ENCODE data around the gene PRR4. TPM values are rescaled to one million over a fixed set of nuclear protein-coding genes. Genes with fewer than 3 reads are reported as not detected.

Gene PRR4
- total and polyA plus RNA-seq, 9 donors, result 2.3 to 6.3 (median 3.4) TPM

GRCh38 chr12:10807186-10807585, 42.1 kb downstream of the PRR4 start, which contains the start of gene TAS2R8:
Gene TAS2R8, minus strand, starts transcription at chr12:10807286. Its CDS starts 306 bp downstream, at chr12:10806980.
- no peak for DNase-seq
- Histone ChIP-seq H3K36me3 (ENCODE audit: control insufficient read depth, insufficient read depth, low read length) (no peaks in the 10 kb centered on the region), H3K4me3 (ENCODE audit: low read length) (no peak within 1 kb of the TSS), H3K27ac (ENCODE audit: low read length) (no peak within 1 kb of the TSS), H3K4me1 (ENCODE audit: control insufficient read depth, insufficient read depth, low read length) (no peaks in the 10 kb centered on the region), H3K9me3 (replicated peaks; ENCODE audit: control insufficient read depth, low read depth, low read length) (no peaks in the 10 kb centered on the region), H3K27me3 (ENCODE audit: control insufficient read depth, insufficient read depth, low read length) (no peaks in the 10 kb centered on the region)
- no CpG with 5 or more reads among the region's 1 CpG for WGBS (ENCODE audit: insufficient coverage)

DNA sequence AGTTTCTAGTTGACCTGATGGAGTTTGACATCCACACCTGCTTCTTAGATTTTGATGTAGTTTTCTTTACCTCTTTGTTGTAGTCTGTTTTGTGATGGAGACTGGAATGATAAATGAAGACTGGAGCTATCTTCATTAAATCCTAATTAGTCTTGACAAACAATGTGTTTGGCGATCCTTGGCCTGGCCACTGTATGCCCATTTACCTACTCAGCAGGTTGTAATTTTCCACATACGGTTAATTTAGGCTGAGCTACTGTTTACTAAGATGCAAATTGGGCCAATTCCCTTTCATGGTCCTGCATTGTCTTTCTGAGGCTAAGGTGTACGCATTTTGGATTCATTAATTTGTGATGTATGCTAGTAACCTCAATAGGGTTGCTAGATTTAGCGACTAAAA, 46.7 kb downstream of the PRR4 start, which contains the start of gene TAS2R7:
TSS of gene TAS2R7 (minus strand) at position 41 of the 400 bp plus-strand sequence. CDS start 57 bp downstream, outside the sequence.
- Histone ChIP-seq H3K36me3 (ENCODE audit: control insufficient read depth, insufficient read depth, low read length) (no peaks in the 10 kb centered on the region), H3K4me3 (ENCODE audit: low read length) (no peak within 1 kb of the TSS), H3K27me3 (ENCODE audit: control insufficient read depth, insufficient read depth, low read length) (no peaks in the 10 kb centered on the region), H3K9me3 (replicated peaks; ENCODE audit: control insufficient read depth, low read depth, low read length) (no peaks in the 10 kb centered on the region), H3K4me1 (ENCODE audit: control insufficient read depth, insufficient read depth, low read length) (no peaks in the 10 kb centered on the region), H3K27ac (ENCODE audit: low read length) (no peak within 1 kb of the TSS)
- no CpG with 5 or more reads among the region's 4 CpGs for WGBS (ENCODE audit: insufficient coverage)
- DNase-seq, result no peak

DNA sequence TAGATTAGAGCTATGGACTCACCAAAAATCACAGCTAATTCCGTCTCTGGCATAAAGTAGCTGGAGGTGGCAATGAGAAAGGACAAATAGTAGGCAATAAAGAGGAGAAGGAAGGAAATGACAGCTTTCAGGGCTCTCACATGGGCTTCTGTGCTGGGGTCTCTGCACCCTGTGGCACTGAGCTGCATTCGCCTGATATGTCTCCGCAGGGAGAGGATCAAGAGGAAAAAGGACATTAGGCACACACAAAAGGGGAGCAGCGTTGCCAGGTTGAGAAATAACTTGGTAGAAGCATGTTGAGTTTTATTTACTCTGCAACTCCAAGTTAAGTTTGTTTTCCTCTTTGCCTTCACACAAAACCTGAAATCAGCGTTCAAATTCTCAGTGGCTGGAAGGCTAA, 47.5 kb downstream of the PRR4 start:
- H3K27ac ChIP-seq (ENCODE audit: low read length), result no peak overlapping the region
- no peaks in the 10 kb centered on the region for H3K36me3 ChIP-seq (ENCODE audit: control insufficient read depth, insufficient read depth, low read length)
- no peaks in the 10 kb centered on the region for H3K27me3 ChIP-seq (ENCODE audit: control insufficient read depth, insufficient read depth, low read length)
- no peaks in the 10 kb centered on the region for H3K9me3 ChIP-seq (replicated peaks; ENCODE audit: control insufficient read depth, low read depth, low read length)
- no peaks in the 10 kb centered on the region for H3K4me1 ChIP-seq (ENCODE audit: control insufficient read depth, insufficient read depth, low read length)
- H3K4me3 ChIP-seq (ENCODE audit: low read length), result no peak overlapping the region
- 60% methylated on average over 2 of the region's 5 CpGs for WGBS (ENCODE audit: insufficient coverage)
- DNase-seq, result no peak

Other genes starting within 250 kb of the PRR4 start
- gene MAGOHB, start 235.9 kb downstream of the PRR4 start, total RNA-seq, result 24.7 TPM
- 10 to 100 TPM; 23.7 to 37.9 (median 27.8) TPM for gene MAGOHB, start 235.9 kb downstream of the PRR4 start, polyA plus RNA-seq (ENCODE audit: insufficient read depth in 1 of 8, insufficient read length in 8 of 8, low replicate concordance in 1 of 8)
- not detected for gene STYK1, start 175.4 kb downstream of the PRR4 start, total RNA-seq
- gene STYK1, start 175.4 kb downstream of the PRR4 start, polyA plus RNA-seq (ENCODE audit: insufficient read depth in 1 of 8, insufficient read length in 8 of 8, low replicate concordance in 1 of 8), result under 1 TPM in 4 of 8 donors, not detected in 4; 0.10 to 0.39 (median 0.13) TPM
- gene YBX3, start 126.2 kb downstream of the PRR4 start, total RNA-seq, result 156 TPM
- gene YBX3, start 126.2 kb downstream of the PRR4 start, polyA plus RNA-seq (ENCODE audit: insufficient read depth in 1 of 8, insufficient read length in 8 of 8, low replicate concordance in 1 of 8), result 1,000 to 10,000 TPM in 1 of 8 donors, 100 to 1,000 TPM in 7; 466 to 1,043 (median 809) TPM
- not detected for gene TAS2R7, start 46.8 kb downstream of the PRR4 start, total RNA-seq
- not detected for gene TAS2R7, start 46.8 kb downstream of the PRR4 start, polyA plus RNA-seq (ENCODE audit: insufficient read depth in 1 of 8, insufficient read length in 8 of 8, low replicate concordance in 1 of 8)
- 0.04 TPM for gene TAS2R8, start 42.2 kb downstream of the PRR4 start, total RNA-seq
- not detected for gene TAS2R8, start 42.2 kb downstream of the PRR4 start, polyA plus RNA-seq (ENCODE audit: insufficient read depth in 1 of 8, insufficient read length in 8 of 8, low replicate concordance in 1 of 8)
- gene TAS2R9, start 39.3 kb downstream of the PRR4 start, total RNA-seq, result not detected
- not detected for gene TAS2R9, start 39.3 kb downstream of the PRR4 start, polyA plus RNA-seq (ENCODE audit: insufficient read depth in 1 of 8, insufficient read length in 8 of 8, low replicate concordance in 1 of 8)
- gene TAS2R10, start 23.1 kb downstream of the PRR4 start, total RNA-seq, result 0.71 TPM
- gene TAS2R10, start 23.1 kb downstream of the PRR4 start, polyA plus RNA-seq (ENCODE audit: insufficient read depth in 1 of 8, insufficient read length in 8 of 8, low replicate concordance in 1 of 8), result 1 to 10 TPM in 2 of 8 donors, under 1 TPM in 6; 0.27 to 1.1 (median 0.78) TPM
- gene PRH1, start 34.8 kb upstream of the PRR4 start, total RNA-seq, result 24.7 TPM
- 10 to 100 TPM in 1 of 8 donors, 1 to 10 TPM in 7; 5.5 to 10.6 (median 8.0) TPM for gene PRH1, start 34.8 kb upstream of the PRR4 start, polyA plus RNA-seq (ENCODE audit: insufficient read depth in 1 of 8, insufficient read length in 8 of 8, low replicate concordance in 1 of 8)
- gene TAS2R13, start 60.1 kb upstream of the PRR4 start, total RNA-seq, result 1.5 TPM
- gene TAS2R13, start 60.1 kb upstream of the PRR4 start, polyA plus RNA-seq (ENCODE audit: insufficient read depth in 1 of 8, insufficient read length in 8 of 8, low replicate concordance in 1 of 8), result under 1 TPM in 3 of 8 donors, not detected in 5; 0.10 to 0.16 (median 0.15) TPM
- not detected for gene PRH2, start 79.8 kb upstream of the PRR4 start, total RNA-seq
- gene PRH2, start 79.8 kb upstream of the PRR4 start, polyA plus RNA-seq (ENCODE audit: insufficient read depth in 1 of 8, insufficient read length in 8 of 8, low replicate concordance in 1 of 8), result under 1 TPM in 3 of 8 donors, not detected in 5; 0.27 to 0.49 (median 0.35) TPM
- 2.5 TPM for gene TAS2R14, start 89.8 kb upstream of the PRR4 start, total RNA-seq
- gene TAS2R14, start 89.8 kb upstream of the PRR4 start, polyA plus RNA-seq (ENCODE audit: insufficient read depth in 1 of 8, insufficient read length in 8 of 8, low replicate concordance in 1 of 8), result 1 to 10 TPM; 1.7 to 6.4 (median 2.6) TPM
- gene TAS2R50, start 137.4 kb upstream of the PRR4 start, total RNA-seq, result 1.6 TPM
- gene TAS2R50, start 137.4 kb upstream of the PRR4 start, polyA plus RNA-seq (ENCODE audit: insufficient read depth in 1 of 8, insufficient read length in 8 of 8, low replicate concordance in 1 of 8), result under 1 TPM in 1 of 8 donors, not detected in 7; 0.16 TPM
- 2.5 TPM for gene TAS2R20, start 148.8 kb upstream of the PRR4 start, total RNA-seq
- 1 to 10 TPM in 3 of 8 donors, under 1 TPM in 5; 0.51 to 2.5 (median 0.91) TPM for gene TAS2R20, start 148.8 kb upstream of the PRR4 start, polyA plus RNA-seq (ENCODE audit: insufficient read depth in 1 of 8, insufficient read length in 8 of 8, low replicate concordance in 1 of 8)
- 3.6 TPM for gene TAS2R19, start 173.1 kb upstream of the PRR4 start, total RNA-seq
- gene TAS2R19, start 173.1 kb upstream of the PRR4 start, polyA plus RNA-seq (ENCODE audit: insufficient read depth in 1 of 8, insufficient read length in 8 of 8, low replicate concordance in 1 of 8), result 1 to 10 TPM in 6 of 8 donors, under 1 TPM in 2; 0.58 to 1.9 (median 1.2) TPM
- 5.5 TPM for gene TAS2R31, start 181.9 kb upstream of the PRR4 start, total RNA-seq
- 1 to 10 TPM in 2 of 8 donors, under 1 TPM in 6; 0.53 to 1.8 (median 0.65) TPM for gene TAS2R31, start 181.9 kb upstream of the PRR4 start, polyA plus RNA-seq (ENCODE audit: insufficient read depth in 1 of 8, insufficient read length in 8 of 8, low replicate concordance in 1 of 8)
- gene TAS2R46, start 212.8 kb upstream of the PRR4 start, total RNA-seq, result 1.6 TPM
- under 1 TPM in 2 of 8 donors, not detected in 6; 0.14 to 0.27 TPM for gene TAS2R46, start 212.8 kb upstream of the PRR4 start, polyA plus RNA-seq (ENCODE audit: insufficient read depth in 1 of 8, insufficient read length in 8 of 8, low replicate concordance in 1 of 8)
- gene TAS2R43, start 242.8 kb upstream of the PRR4 start, total RNA-seq, result 2.2 TPM
- gene TAS2R43, start 242.8 kb upstream of the PRR4 start, polyA plus RNA-seq (ENCODE audit: insufficient read depth in 1 of 8, insufficient read length in 8 of 8, low replicate concordance in 1 of 8), result under 1 TPM in 6 of 8 donors, not detected in 2; 0.16 to 0.64 (median 0.32) TPM

All from muscle of leg (tissue), 11 donors.